Kidney capillary endothelial cell (primary cell): ENCODE results near the gene SMIM30.

Experiments
- DNase-seq: peaks from one replicate; pipeline ENCODE4 v3.0.0-alpha.2; 2018; ENCODE audit warnings: low spot score

The SMIM30 gene

DNA sequence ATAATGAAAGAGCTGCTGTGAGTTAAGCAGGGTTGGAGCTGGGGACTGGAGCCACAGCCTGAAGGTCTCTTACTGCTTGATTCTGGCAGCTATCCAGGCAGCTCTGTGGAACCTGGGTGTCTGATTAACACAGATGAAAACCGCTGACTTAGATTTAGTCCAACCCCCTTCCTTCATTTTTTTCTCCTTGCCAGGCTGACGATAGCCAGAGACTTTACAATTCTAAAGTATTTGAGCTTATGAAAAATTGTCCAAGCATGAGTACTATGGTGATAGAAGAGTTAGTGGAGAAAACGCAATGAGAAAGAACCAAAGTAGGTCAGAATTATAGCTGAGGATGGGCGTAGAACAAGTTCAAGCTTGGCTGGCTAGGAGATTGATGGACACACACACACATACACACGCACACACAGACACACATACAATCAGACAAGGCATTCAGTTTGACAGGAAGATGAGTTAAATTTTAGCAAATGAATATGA is 18.2 kb downstream of the SMIM30 start:
- DNase-seq = no peak

DNA sequence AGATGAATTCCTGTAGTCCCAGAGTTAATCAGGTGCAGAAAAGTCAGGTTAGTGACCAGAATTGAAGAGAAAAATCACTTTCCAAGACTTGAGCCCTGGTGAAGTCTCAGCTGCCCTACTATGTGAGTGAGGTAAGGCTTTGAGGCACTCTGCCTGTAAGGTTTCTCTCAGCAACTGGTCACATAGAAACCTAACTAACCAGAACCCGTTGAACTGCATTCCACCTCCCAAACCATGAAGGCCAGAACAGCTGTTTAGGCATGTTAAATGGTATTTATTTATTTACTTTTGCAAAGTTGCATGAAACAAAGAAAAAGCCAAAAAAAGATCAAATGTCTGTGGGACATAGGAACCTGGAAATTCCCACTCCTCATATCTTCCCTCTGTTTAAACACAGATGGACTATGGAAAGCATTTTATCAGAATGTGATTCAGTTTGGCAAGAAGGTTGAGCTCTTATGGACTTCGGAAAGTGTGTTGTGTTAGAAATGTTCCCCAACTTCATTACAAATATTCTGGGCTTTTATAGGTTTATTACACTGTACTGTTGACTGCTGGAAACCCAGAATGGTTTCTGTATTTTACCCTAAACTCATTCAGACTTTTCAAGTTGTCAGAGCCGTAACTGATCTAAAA is 19.0 kb downstream of the SMIM30 start:
- DNase-seq = no peak

DNA sequence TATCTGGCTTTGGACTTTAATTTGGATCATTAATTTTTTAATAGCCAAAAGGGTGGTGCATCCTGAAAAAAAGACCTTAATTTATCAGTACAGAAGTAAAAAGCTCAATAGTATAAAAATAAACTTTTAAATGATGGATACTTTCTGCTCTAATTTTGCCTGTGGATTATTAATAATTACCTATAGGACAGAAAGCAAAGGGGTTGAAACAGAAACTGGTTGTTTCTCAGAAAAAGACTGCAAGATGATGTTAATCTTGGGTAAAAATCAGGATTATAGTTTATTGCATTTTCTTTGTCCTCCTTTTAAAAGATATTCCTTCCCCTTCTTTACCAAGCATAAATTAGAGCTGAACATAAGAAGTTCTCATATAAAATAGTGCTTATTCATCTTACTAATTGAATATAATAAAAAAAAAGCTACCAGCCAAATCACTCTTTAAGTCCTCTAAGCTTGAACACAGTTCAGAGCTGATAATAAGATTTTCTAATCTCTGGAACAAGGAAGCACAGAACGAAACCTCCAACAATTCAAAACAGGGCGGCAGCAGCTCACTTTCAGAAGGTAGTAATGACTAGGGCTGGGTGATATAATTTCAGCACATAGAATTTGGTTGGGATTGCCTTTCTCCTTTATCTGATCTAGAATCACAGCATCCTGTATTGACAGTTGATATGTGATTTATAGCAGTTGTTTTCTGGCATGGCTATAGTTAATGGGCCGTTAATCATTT is 23.7 kb downstream of the SMIM30 start:
- DNase-seq = no peak

DNA sequence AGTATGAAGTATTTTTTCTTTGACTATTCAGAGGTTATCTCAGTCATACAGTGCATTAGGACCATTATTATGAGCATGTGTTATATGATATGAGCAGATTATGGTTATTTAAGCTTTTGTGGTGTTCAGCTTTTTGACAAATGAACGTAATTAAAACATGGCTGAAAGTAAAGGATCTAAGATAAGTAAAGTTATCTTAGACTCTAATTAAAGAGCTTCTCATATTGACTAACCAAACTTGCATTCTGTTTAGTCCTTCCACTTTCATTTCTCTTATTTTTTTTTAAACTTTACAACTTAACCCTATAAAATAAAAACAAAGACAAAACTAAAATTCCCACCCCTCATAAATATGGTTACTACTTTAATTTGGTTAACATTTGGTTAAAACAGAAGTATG is 24.8 kb downstream of the SMIM30 start:
- DNase-seq = no peak

DNA sequence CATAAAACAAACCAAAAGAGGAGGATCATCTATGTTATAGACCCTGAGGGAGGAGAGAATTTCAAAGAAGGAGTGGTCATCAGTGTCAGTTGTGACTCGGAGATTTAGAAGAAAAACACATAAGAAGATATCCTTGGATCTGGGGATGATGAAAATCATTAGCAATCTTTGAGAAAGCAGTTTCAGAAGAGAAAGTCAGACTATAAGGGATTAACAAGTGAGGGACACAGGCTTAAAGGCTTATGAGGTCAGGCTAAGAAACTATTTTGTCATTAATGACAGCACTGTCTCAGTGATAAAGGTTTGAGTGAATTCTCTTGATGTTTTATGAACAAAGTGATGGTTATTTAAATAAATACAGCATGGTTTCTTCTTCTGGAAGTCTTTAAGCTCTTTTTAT is 25.6 kb downstream of the SMIM30 start:
- DNase-seq = no peak

DNA sequence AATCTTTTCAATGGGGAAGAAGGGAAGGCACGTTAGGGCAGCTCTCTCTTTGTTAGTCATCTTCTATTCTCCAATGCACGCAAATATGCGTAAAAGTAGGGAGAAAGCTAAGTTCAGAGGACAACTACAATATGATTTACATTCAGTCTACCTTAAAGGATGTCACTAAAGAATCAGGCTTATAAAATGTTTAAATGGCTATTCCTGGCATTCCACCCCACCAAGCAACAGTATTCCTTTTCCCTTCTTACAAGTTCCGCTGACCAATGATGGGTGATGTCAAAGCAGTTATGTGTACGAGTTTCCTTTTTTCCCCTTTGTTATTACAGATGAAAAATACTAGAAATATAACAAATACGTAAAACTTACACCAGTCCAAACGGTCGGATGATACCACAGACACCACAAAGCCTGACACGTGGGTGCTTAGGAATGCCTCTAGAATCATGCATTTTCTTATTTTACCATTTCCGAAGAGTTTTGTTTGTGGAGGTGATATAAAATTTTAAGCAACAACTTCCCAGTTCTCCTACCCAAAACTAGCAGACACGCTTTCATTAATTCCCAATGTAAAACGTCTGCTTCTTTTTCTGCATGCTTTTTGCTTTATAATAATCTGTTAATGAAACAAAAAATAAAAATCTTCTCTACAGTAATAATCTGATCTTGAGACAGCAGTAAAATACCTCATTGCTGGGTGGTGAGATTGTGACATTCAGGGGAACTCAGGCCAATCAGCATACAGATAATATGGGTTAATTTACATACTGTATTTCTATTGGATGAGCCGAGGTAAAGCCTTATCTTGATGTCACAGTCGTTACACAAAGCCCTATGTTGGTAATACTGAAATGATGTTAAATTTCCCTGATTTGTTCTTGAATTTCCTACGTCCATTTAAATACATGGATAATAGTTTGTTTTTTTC is 31.0 kb downstream of the SMIM30 start:
- no peak for DNase-seq

DNA sequence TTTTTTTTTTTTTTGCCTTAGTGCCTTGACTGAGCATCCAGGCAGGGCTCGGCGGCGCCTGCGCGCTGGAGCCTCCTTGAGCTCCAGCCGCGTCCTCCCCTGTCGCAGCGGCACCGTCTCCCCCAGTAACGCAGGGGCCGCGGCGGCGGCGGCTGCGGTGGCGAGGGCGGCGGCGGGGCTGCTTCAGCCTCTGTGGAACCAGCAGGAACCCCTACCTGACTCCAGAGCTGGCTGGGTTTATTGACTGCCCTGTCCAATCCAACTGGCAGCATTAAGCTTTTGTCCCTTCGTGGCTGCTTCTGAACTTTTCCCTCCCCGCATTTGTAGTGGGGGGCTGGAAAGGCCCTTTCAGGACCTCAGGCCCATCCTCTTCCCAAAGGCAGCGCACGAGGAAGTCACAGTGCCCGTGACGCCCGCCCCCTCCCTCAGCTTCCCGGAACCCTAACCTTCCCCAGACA is 31.9 kb downstream of the SMIM30 start, which contains the start of gene GPR85:
Gene GPR85 (minus strand): TSS at position 397 of the 458 bp plus-strand sequence. CDS start 2,106 bp downstream, outside the sequence.
- DNase-seq = peak; percentile 33

DNA sequence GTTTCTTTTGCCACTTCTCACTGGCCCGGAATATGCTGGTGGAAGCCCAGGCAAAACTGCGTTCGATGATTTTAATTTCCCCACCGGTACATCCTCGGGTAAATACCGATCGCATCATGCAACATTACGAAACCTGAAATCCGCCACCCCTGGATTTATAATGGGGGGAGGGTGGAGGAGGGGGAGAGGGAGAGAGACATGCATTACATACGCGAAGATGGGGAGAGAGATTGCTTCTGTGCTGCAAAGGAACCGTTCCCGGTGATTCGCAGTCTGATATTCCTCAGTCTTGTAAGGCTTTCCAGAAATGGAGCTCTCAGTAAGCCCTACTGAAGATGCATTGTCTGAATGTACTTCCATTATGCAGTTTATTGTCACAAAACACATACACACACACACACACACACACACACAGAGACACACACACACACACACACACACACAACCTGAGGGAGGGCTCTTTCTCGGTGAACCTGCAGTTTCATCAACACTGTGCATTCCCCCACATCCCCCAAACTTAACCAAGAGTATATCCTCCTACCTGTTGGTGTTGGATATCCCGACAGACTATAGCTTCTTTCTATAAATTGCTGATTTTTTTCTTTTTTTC is 32.5 kb downstream of the SMIM30 start:
- DNase-seq = no peak

DNA sequence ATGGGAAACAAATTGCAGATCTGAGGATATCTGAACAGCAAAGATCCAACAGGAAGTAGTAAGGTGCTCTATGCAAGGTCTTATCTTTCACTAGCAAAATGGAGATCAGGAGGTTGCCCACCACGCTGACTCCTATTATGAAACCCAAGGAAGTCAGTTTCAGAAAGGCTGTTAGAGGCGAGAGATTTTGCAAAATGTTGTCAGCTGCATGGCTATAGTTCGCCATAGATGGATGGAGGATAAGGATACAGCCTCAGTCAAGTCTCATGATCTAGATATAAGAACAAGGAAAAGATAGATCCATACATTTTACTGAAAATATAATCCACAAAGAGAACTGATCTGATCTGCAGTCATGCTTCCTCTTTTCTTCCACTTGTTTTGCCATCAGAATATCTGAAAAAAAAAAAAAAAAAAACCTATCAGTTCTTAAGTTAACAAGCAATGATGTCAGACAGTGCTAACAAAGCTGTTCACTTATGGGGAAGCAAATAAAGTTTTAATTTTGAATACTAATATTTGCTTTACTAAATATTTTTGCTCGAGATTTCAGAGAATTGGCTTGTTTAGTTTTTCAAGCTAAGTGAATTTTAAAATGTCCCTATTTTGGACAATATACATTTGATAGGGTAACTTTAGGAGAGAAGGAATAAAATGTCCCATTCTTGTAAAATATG is 33.7 kb downstream of the SMIM30 start:
- DNase-seq = no peak

DNA sequence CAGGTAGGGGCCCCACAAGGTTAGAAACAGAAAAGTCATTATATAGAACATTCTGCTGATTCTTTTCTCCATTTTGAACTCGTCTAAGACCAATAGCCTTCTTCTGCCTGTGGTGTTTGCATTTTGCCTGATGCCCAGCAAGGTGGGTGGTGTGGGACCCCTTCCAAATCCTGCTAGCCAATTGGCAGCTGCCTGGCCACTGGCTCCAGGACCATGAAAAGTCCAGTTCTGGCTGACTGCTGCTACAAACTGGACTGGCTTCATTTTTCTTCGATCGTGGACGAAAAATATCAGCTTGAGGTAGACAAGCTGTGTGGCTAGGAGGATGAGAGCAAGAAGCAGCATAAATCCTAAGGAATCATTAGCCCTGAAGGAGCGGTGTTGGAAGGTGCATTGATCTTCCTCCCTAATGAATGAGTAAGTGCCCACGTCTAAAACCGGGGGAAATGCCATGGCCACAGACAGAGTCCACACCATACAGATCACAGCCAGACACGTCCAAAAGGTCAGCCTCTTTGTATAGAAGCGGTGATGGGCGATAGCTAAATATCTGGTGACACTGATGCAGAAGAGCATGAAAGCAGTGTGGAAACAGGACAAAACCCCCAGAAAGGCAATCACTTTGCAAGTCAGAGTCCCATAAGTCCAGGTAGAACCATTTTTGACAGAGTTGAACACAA is 34.4 kb downstream of the SMIM30 start:
- DNase-seq = no peak

DNA sequence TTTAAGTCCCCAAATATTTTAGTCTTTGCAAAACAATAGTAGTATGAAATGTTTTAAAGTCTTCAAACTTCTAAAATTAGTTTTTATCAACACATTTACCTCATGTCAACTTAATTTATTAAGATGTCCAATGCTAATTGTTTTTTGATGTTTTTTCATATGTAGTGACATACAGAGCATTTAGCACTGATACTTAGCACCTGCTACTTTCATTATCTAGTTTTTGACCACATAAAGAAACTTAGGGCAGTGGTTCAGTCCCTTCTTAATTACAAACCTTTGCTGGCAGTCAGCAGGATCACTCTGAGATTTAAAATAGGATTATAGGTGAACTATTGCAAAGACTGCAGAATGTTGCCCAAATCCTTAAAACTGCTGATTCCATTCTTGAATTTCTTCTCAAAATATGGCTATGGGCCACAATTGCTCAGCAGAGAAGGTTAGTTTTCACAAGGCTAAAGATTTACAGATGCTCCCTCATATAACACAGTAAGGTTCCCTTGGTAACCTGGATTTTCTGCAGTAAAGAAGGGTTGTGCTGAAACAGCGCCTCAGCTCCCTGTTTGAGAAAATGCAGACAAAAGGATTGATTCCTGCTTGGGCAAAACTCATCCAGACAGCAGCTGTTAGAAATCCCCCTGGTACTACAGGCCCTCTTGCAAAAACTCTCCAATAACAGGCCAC is 35.1 kb downstream of the SMIM30 start:
- DNase-seq = no peak

DNA sequence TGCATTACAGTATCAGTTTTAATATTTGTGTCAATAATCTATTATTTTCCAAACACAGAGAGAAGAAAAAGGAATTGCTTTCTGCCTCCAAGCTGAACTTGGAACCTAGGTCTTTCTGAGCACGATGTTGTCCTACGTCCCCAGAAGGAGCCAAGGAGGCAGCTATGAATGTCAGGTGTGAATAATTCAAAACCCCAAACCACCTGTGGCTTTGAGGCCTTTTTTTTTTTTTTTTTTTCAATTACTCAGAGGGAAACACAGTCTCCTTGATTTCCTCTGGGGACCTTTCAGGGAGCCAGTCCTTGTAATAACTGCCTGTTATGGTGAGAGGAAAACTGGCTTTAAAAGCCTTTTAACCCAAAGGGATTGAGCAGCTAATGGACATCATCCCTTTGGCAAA is 40.0 kb downstream of the SMIM30 start:
- no peak for DNase-seq

DNA sequence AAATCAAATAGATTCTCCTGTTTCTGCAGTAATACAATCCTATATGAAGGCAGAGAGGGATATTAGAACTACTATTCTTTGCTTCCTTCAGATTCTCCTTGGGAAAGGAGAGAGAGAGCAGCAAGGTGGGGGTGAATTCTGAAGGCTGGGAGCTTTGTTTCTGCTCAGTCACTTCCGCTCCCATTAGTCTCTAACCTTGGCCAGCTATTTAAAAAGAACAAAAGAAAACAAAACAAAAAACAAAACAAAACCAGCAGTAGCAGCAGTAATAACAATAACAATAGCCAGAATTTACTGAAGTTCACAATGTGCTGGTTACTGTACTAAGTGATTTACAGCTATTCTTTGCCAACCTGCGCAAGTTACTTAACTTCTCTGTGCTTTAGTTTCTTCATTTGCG is 41.7 kb downstream of the SMIM30 start:
- DNase-seq = no peak

DNA sequence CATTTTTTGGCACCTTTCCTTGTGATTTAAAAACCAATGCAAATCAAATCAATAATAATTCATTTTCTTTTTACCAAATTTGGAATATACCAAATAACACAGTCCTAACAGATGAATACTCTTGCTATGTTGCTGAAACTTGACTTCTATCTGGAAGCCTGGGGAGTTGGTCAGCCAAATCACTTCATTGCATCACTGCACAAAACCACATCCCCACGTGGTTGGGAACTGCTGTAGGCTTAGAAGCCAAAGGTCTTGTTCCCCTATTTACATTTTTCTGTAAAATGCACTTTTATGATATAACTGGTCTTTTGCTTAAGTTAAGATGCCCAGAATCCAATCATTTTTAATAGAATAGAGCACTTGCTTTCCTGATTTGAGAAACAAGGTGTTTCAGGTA is 46.9 kb downstream of the SMIM30 start:
- no peak for DNase-seq
